Suprapubic skin (tissue), 4 donors: ENCODE measurements around the gene PKM. TPM values are rescaled to one million over a fixed set of nuclear protein-coding genes. Genes with fewer than 3 reads are reported as not detected.
"Not testable (repeated sequence)": the region's sequence is repeated elsewhere in the genome, so short reads cannot be mapped to it uniquely, and the experiment has no call there.

Source experiments
- DNase-seq, 2 donors: peaks; one replicate each; pipeline ENCODE4 v3.0.0-alpha.2; 2019; ENCODE audit warnings: low spot score in 2 of 2
- H3K27ac ChIP-seq: fragments of 200-600 bp; sonication (generic); one replicate; pipeline ENCODE4 v1.5.1; 2019
- H3K27me3 ChIP-seq: fragments of 200-600 bp; sonication (generic); one replicate; pipeline ENCODE4 v1.5.1; 2019
- H3K36me3 ChIP-seq: fragments of 200-600 bp; sonication (generic); one replicate; pipeline ENCODE4 v1.5.1; 2019
- H3K4me1 ChIP-seq: fragments of 200-600 bp; sonication (generic); one replicate; pipeline ENCODE4 v1.5.1; 2019
- H3K4me3 ChIP-seq: fragments of 200-600 bp; sonication (generic); one replicate; pipeline ENCODE4 v1.5.1; 2019; ENCODE audit warnings: mild to moderate bottlenecking
- H3K9me3 ChIP-seq: fragments of 200-600 bp; sonication (generic); one replicate; pipeline ENCODE4 v1.5.1; 2019
- CTCF ChIP-seq, 2 donors: fragments of 200-600 bp in 1 of 2; fragments of 450-650 bp in 1 of 2; sonication (generic) in 1 of 2; IDR thresholded peaks; one replicate each; pipeline ENCODE4 v1.5.1; 2016 to 2019; ENCODE audit warnings: antibody characterized with exemption in 2 of 2, mild to moderate bottlenecking in 1 of 2, moderate library complexity in 1 of 2
- EP300 ChIP-seq: sonication (generic); formaldehyde crosslinking; IDR thresholded peaks from one replicate; pipeline ENCODE4 v1.6.1; 2017; ENCODE audit warnings: antibody characterized with exemption
- POLR2A ChIP-seq, 2 donors: fragments of 450-650 bp; IDR thresholded peaks; one replicate each; pipeline ENCODE4 v1.6.1; 2017; ENCODE audit warnings: antibody characterized with exemption in 2 of 2, mild to moderate bottlenecking in 2 of 2, moderate library complexity in 2 of 2
- POLR2AphosphoS5 ChIP-seq, 3 donors: sonication (generic); formaldehyde crosslinking; IDR thresholded peaks; one replicate each; pipeline ENCODE4 v1.6.1; 2017; ENCODE audit warnings: antibody characterized with exemption in 3 of 3
- WGBS: methylation state at CpG from one replicate; pipeline ENCODE4 v1.1.5; 2018; 5-methylcytosine and 5-hydroxymethylcytosine counted together
- total RNA-seq, 4 donors: library from RNA; depleted of rRNA; stranded (reverse); fragments of >200 nt; gene quantifications; one replicate each; pipeline ENCODE4 v1.1.0, GENCODE V29; 2016

Gene PKM
- total RNA-seq, 4 donors from 2014 or later = 294 to 522 (median 411) TPM

DNA sequence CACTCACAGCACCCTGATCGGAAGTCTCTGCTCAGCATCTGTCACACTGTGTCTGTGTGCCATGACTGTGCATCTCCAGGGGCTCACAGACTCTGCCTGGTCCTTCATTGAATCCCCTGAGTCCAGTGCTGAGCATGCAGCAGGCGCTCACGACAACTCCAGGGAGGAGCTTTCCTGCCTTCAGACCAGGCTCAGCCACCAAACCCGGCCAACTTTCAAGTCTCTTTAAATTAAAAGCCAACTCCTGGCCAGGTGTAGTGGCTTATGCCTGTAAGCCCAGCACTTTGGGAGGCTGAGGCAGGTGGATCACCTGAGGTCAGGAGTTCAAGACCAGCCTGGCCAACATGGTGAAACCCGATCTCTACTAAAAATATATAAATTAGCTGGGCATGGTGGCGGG is 57.6 kb downstream of the PKM start:
- DNase-seq = no peak
- no peaks in the 10 kb centered on the region for H3K36me3 ChIP-seq
- H3K27me3 ChIP-seq = no peaks in the 10 kb centered on the region
- no peaks in the 10 kb centered on the region for H3K9me3 ChIP-seq
- H3K4me1 ChIP-seq = peaks cover 13% of the 10 kb centered on the region
- no peak overlapping the region for H3K27ac ChIP-seq
- 82% methylated on average over 6 of the region's 6 CpGs for WGBS
- TF ChIP-seq POLR2A (IDR thresholded peaks at IDR 0.05) (no peak), CTCF (IDR thresholded peaks at IDR 0.05) (no peak), EP300 (no peak), POLR2AphosphoS5 (IDR thresholded peaks at IDR 0.05) (no peak)
- H3K4me3 ChIP-seq = no peak overlapping the region

GRCh38 chr15:72172796-72173195 is 58.2 kb downstream of the PKM start:
- Histone ChIP-seq H3K9me3 (no peaks in the 10 kb centered on the region), H3K4me3 (no peak overlapping the region), H3K4me1 (peaks cover 13% of the 10 kb centered on the region), H3K27me3 (no peaks in the 10 kb centered on the region), H3K36me3 (no peaks in the 10 kb centered on the region), H3K27ac (no peak overlapping the region)
- TF ChIP-seq EP300 (no peak), POLR2A (IDR thresholded peaks at IDR 0.05) (no peak), POLR2AphosphoS5 (IDR thresholded peaks at IDR 0.05) (no peak), CTCF (IDR thresholded peaks at IDR 0.05) (no peak)
- 88% methylated on average over 5 of the region's 5 CpGs for WGBS
- DNase-seq = no peak

- H3K36me3 ChIP-seq, H3K27ac ChIP-seq, DNase-seq, H3K9me3 ChIP-seq, H3K4me3 ChIP-seq, H3K27me3 ChIP-seq: not testable (repeated sequence)
- 92% methylated on average over 10 of the region's 10 CpGs for whole genome bisulfite sequencing
- H3K4me1 ChIP-seq = peaks cover 13% of the 10 kb centered on the region
Observed at GRCh38 chr15:72171978-72172377, 59.0 kb downstream of the PKM start.

GRCh38 chr15:72170691-72171090 is 60.3 kb downstream of the PKM start:
- no peak for TF ChIP-seq CTCF (IDR thresholded peaks at IDR 0.05)
- no peak for TF ChIP-seq EP300
- no peak for TF ChIP-seq POLR2AphosphoS5 (IDR thresholded peaks at IDR 0.05)
- TF ChIP-seq POLR2A (IDR thresholded peaks at IDR 0.05) = no peak
- no peak for DNase-seq
- 85% methylated on average over 7 of the region's 7 CpGs for WGBS
- Histone ChIP-seq H3K4me3 (no peak overlapping the region), H3K27ac (no peak overlapping the region), H3K4me1 (peaks cover 7% of the 10 kb centered on the region), H3K36me3 (no peaks in the 10 kb centered on the region), H3K27me3 (no peaks in the 10 kb centered on the region), H3K9me3 (no peaks in the 10 kb centered on the region)

DNA sequence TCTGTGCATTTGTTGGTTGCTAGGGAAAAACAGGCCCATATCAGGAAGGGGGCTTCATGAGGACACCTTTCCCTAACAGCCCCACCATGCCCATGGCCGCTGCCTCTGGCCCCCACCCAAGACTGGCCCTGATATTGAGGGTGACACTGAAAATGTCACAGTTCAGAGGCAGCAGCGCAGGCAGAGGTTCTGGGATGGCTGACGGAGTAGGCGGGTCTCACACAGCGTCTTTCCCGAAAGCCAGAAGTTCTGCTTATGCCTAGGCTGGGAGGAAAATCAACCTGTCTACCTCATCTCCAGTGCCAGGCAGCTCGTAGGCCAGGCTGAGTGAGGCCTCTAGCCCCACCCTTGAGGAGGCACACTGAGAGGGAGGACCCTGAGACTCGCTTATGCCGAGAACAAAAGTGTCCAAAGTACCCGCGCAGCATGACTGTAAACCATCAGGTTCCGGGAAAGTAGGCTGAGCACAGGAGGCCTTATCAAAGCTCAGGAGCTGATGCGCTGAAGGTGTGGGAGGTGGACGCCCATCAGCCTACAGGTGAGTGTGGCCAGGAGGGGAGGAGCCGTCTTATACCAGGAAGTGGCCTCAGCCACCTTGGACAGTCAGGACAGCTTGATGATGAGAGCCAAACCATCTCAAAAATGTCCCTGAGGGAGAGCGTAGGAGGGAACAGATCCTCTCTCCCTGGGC is 60.9 kb downstream of the PKM start:
- Histone ChIP-seq H3K4me1 (peaks cover 4% of the 10 kb centered on the region), H3K4me3 (no peak overlapping the region), H3K9me3 (no peaks in the 10 kb centered on the region), H3K27ac (no peak overlapping the region), H3K36me3 (no peaks in the 10 kb centered on the region), H3K27me3 (no peaks in the 10 kb centered on the region)
- 81% methylated on average over 16 of the region's 16 CpGs for WGBS
- no peak for DNase-seq
- TF ChIP-seq POLR2A (IDR thresholded peaks at IDR 0.05) (no peak), POLR2AphosphoS5 (IDR thresholded peaks at IDR 0.05) (no peak), EP300 (no peak), CTCF (IDR thresholded peaks at IDR 0.05) (no peak)
